Hypothalamus (tissue), 51 donors: ENCODE measurements around the gene VAC14.

Experiments
- DNase-seq, 51 donors: peaks; one replicate each; lab custom pipeline; 2025; lab: John Stamatoyannopoulos, UW

VAC14 gene

GRCh38 chr16:70730031-70730430 is 70.9 kb downstream of the VAC14 start:
- DNase-seq: peak in 19 of 51 donors; percentile 18 to 51 (median 34)

GRCh38 chr16:70729292-70729691 is 71.7 kb downstream of the VAC14 start:
- DNase-seq: no peak

GRCh38 chr16:70728150-70728549 is 72.8 kb downstream of the VAC14 start:
- DNase-seq: no peak

- DNase-seq: no peak
Observed at GRCh38 chr16:70726892-70727361, 74.0 kb downstream of the VAC14 start.

- DNase-seq: peak in 46 of 51 donors; percentile 22 to 94 (median 76)
Observed at GRCh38 chr16:70725912-70726828, 74.8 kb downstream of the VAC14 start.

GRCh38 chr16:70725024-70725911 is 75.7 kb downstream of the VAC14 start:
- DNase-seq: peak in 30 of 51 donors; percentile 12 to 80 (median 64)

- DNase-seq: no peak
Observed at GRCh38 chr16:70724146-70725023, 76.6 kb downstream of the VAC14 start.

- DNase-seq: no peak
Observed at GRCh38 chr16:70723740-70724145, 77.2 kb downstream of the VAC14 start.

- no peak for DNase-seq
Observed at GRCh38 chr16:70721202-70721963, 79.6 kb downstream of the VAC14 start.

GRCh38 chr16:70720425-70721201 is 80.3 kb downstream of the VAC14 start:
- DNase-seq: no peak

GRCh38 chr16:70717065-70717464 is 83.9 kb downstream of the VAC14 start:
- no peak for DNase-seq

- DNase-seq: peak in 21 of 51 donors; percentile 15 to 75 (median 42)
Observed at GRCh38 chr16:70715860-70716357, 85.0 kb downstream of the VAC14 start.

- peak in 41 of 51 donors; percentile 17 to 86 (median 56) for DNase-seq
Observed at GRCh38 chr16:70715055-70715858, 85.7 kb downstream of the VAC14 start.

- DNase-seq: peak in 1 of 51 donors; percentile 54
Observed at GRCh38 chr16:70714581-70715054, 86.3 kb downstream of the VAC14 start.

GRCh38 chr16:70713824-70714223 is 87.1 kb downstream of the VAC14 start:
- DNase-seq: no peak

GRCh38 chr16:70713342-70713741 is 87.6 kb downstream of the VAC14 start:
- no peak for DNase-seq

GRCh38 chr16:70712942-70713341 is 88.0 kb downstream of the VAC14 start:
- peak in 1 of 51 donors; percentile 50 for DNase-seq
